ENCODE measurements around the gene ATP10A.
"Not testable (repeated sequence)": the region's sequence is repeated elsewhere in the genome, so short reads cannot be mapped to it uniquely, and the experiment has no call there.

Gene ATP10A

GRCh38 chr15:25761971-25762662, 101.0 kb downstream of the ATP10A start:
- H3K9ac ChIP-seq (ENCODE audit: insufficient read length): no peak overlapping the region
- H3K4me3 ChIP-seq: no peak overlapping the region
- no peak for DNase-seq (ENCODE audit: low read depth, low spot score)
- no peak for TF ChIP-seq POLR2AphosphoS5 (IDR thresholded peaks at IDR 0.05; ENCODE audit: borderline replicate concordance, low read depth, low read length)
- no peak for TF ChIP-seq FOXP2 (optimal IDR thresholded peaks at IDR 0.05; ENCODE audit: control extremely low read depth, extremely low read length, insufficient read depth)
- TF ChIP-seq EZH2 (IDR thresholded peaks at IDR 0.05): no peak
- no peaks in the 10 kb centered on the region for H3K36me3 ChIP-seq (ENCODE audit: insufficient read depth, low read length)
- H3K9me3 ChIP-seq (ENCODE audit: low read depth, low read length): no peaks in the 10 kb centered on the region
- H3K27ac ChIP-seq: no peak overlapping the region

- DNase-seq (ENCODE audit: low read depth, low spot score): no peak
- Histone ChIP-seq H3K27ac (no peak overlapping the region), H3K9me3 (ENCODE audit: low read depth, low read length) (no peaks in the 10 kb centered on the region), H3K4me3 (no peak overlapping the region), H3K9ac (ENCODE audit: insufficient read length) (no peak overlapping the region), H3K36me3 (ENCODE audit: insufficient read depth, low read length) (no peaks in the 10 kb centered on the region)
- TF ChIP-seq EZH2 (IDR thresholded peaks at IDR 0.05) (no peak), FOXP2 (optimal IDR thresholded peaks at IDR 0.05; ENCODE audit: control extremely low read depth, extremely low read length, insufficient read depth) (no peak), POLR2AphosphoS5 (IDR thresholded peaks at IDR 0.05; ENCODE audit: borderline replicate concordance, low read depth, low read length) (no peak)
Measured at GRCh38 chr15:25759421-25759820, 103.7 kb downstream of the ATP10A start.

GRCh38 chr15:25758612-25759011, 104.5 kb downstream of the ATP10A start:
- not testable (repeated sequence) for DNase-seq (ENCODE audit: low read depth, low spot score); H3K9ac ChIP-seq (ENCODE audit: insufficient read length); H3K9me3 ChIP-seq (ENCODE audit: low read depth, low read length); H3K27ac ChIP-seq; H3K4me3 ChIP-seq; H3K36me3 ChIP-seq (ENCODE audit: insufficient read depth, low read length)

- H3K36me3 ChIP-seq (ENCODE audit: insufficient read depth, low read length): no peaks in the 10 kb centered on the region
- H3K4me3 ChIP-seq: no peak overlapping the region
- no peak overlapping the region for H3K27ac ChIP-seq
- no peak for TF ChIP-seq POLR2AphosphoS5 (IDR thresholded peaks at IDR 0.05; ENCODE audit: borderline replicate concordance, low read depth, low read length)
- no peak for TF ChIP-seq EZH2 (IDR thresholded peaks at IDR 0.05)
- no peak for TF ChIP-seq FOXP2 (optimal IDR thresholded peaks at IDR 0.05; ENCODE audit: control extremely low read depth, extremely low read length, insufficient read depth)
- DNase-seq (ENCODE audit: low read depth, low spot score): no peak
- no peak overlapping the region for H3K9ac ChIP-seq (ENCODE audit: insufficient read length)
- no peaks in the 10 kb centered on the region for H3K9me3 ChIP-seq (ENCODE audit: low read depth, low read length)
Measured at GRCh38 chr15:25743548-25744275, 119.4 kb downstream of the ATP10A start.

- no peaks in the 10 kb centered on the region for H3K36me3 ChIP-seq (ENCODE audit: insufficient read depth, low read length)
Measured at GRCh38 chr15:25742776-25743547, 120.2 kb downstream of the ATP10A start.

GRCh38 chr15:25742041-25742730, 120.9 kb downstream of the ATP10A start:
- TF ChIP-seq POLR2AphosphoS5 (IDR thresholded peaks at IDR 0.05; ENCODE audit: borderline replicate concordance, low read depth, low read length) (no peak), FOXP2 (optimal IDR thresholded peaks at IDR 0.05; ENCODE audit: control extremely low read depth, extremely low read length, insufficient read depth) (no peak)
- DNase-seq (ENCODE audit: low read depth, low spot score): no peak
- Histone ChIP-seq H3K9ac (ENCODE audit: insufficient read length) (no peak overlapping the region), H3K9me3 (ENCODE audit: low read depth, low read length) (no peaks in the 10 kb centered on the region), H3K27ac (no peak overlapping the region), H3K4me3 (no peak overlapping the region), H3K36me3 (ENCODE audit: insufficient read depth, low read length) (no peaks in the 10 kb centered on the region)

More at GRCh38 chr15:25742776-25743547, 120.2 kb downstream of the ATP10A start:
- Histone ChIP-seq H3K4me3 (no peak overlapping the region), H3K9ac (ENCODE audit: insufficient read length) (no peak overlapping the region), H3K27ac (no peak overlapping the region), H3K9me3 (ENCODE audit: low read depth, low read length) (no peaks in the 10 kb centered on the region)
- no peak for TF ChIP-seq POLR2AphosphoS5 (IDR thresholded peaks at IDR 0.05; ENCODE audit: borderline replicate concordance, low read depth, low read length)
- no peak for TF ChIP-seq FOXP2 (optimal IDR thresholded peaks at IDR 0.05; ENCODE audit: control extremely low read depth, extremely low read length, insufficient read depth)
- no peak for TF ChIP-seq EZH2 (IDR thresholded peaks at IDR 0.05)
- DNase-seq (ENCODE audit: low read depth, low spot score): no peak

GRCh38 chr15:25741256-25741580, 121.9 kb downstream of the ATP10A start:
- H3K27ac ChIP-seq: no peak overlapping the region
- no peak for DNase-seq (ENCODE audit: low read depth, low spot score)
- no peaks in the 10 kb centered on the region for H3K9me3 ChIP-seq (ENCODE audit: low read depth, low read length)
- H3K9ac ChIP-seq (ENCODE audit: insufficient read length): no peak overlapping the region
- no peaks in the 10 kb centered on the region for H3K36me3 ChIP-seq (ENCODE audit: insufficient read depth, low read length)
- TF ChIP-seq FOXP2 (optimal IDR thresholded peaks at IDR 0.05; ENCODE audit: control extremely low read depth, extremely low read length, insufficient read depth) (no peak), POLR2AphosphoS5 (IDR thresholded peaks at IDR 0.05; ENCODE audit: borderline replicate concordance, low read depth, low read length) (no peak), EZH2 (IDR thresholded peaks at IDR 0.05) (no peak)
- H3K4me3 ChIP-seq: no peak overlapping the region
